GM19035 (cell line): ENCODE data around the gene LY6G6D.

Experiments
- ATAC-seq: cut with Tn5 transposase; IDR thresholded peaks from one replicate; pipeline ENCODE4 v1.9.1; 2021; ENCODE audit not compliant: unreplicated experiment

The LY6G6D gene

DNA sequence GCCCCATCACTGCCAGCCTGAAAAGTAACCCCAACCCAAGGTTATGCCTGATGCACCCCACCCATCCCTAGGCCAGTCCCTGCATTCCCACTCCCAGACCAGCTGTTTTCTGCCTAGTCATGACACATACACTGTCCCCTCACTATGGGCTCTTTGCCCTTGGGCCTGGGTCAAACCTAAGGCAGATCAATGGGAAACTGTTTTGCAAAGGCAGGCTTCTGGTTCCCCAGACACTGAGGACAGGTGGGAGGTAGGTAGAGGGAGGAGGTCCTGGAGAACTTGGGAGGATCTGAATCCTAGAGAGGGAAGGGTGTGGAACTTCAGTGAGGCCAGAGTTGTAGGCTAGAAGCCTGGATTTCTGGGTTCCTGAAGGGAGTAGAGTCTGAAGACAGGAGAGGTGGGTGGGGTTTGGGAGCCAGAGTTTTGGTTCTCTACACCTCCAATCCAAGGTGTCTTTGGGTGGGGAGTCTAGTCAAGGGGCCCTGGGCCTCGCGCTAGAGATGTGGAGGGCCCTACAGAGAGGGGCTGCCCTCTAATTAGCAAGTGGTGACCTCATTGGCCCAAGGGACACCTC lies 19.2 kb downstream of the LY6G6D start:
- ATAC-seq: no peak

DNA sequence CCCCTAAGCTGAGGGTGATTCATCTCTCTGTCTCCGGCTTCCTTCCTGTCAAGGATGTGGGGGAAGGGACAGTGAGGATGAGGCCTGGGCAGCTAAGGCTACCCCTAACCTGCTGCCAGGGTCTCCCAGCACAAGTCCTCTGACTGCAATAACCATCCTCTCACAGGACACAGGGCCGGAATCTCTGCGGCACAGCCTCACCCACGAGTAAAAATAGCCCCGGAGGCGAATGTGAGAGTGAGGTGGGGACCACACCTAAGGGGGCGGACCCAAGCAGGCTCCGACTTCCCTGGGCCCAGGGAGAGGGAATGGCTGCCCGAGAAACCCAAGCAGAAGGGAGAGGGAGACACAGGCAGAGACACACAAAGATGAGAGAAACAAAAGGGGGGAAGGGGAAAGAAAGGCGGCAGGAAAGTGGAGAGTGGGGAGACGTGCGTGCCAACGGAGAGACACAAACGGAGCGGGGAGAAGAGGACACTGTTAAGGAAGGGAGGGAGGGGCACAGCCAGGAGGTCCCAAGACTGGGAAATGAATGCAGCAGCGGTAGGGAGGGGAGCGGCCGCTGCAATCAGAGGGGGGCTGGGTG lies 19.8 kb downstream of the LY6G6D start:
- no peak for ATAC-seq

DNA sequence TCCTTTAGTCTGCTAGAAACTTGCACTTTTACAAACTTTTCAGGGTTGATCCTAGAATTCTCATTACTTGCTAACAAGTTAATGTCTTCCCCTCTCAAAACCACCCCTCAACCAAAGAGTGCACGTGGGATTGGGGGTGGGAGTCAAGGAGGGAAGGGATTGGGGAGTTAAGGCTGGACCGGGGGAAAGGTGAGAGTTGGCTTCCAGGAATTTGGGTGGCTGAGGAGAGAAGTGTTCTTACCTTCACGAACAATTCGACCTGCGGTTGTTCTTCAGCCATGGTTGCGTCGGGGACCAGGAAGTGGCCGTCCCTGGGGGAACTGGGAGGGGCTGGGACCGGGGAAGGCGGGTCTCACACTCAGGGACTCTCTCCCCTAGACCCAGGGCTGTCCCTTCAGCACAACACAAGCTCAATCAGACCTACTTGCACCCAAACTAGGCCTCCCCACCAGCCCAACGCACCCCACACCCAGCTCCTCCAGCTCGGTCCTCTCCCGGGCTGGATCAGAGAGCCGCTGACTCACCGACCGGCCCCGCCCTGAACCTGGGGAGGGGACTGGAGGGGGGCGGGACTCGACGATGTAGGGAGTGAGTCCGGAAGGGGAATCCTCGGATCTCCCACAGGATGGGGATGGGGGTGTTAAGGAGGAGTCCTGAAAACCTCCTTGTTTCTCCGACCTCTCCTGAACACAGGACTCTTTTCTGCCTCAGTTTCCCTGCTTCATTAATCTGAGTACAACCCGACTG lies 21.0 kb downstream of the LY6G6D start, which contains the start of gene CLIC1:
Gene CLIC1 (minus strand): TSS at position 510 of the 747 bp plus-strand sequence. CDS start 230 bp downstream, at position 280.
- peak; percentile 30 for ATAC-seq

DNA sequence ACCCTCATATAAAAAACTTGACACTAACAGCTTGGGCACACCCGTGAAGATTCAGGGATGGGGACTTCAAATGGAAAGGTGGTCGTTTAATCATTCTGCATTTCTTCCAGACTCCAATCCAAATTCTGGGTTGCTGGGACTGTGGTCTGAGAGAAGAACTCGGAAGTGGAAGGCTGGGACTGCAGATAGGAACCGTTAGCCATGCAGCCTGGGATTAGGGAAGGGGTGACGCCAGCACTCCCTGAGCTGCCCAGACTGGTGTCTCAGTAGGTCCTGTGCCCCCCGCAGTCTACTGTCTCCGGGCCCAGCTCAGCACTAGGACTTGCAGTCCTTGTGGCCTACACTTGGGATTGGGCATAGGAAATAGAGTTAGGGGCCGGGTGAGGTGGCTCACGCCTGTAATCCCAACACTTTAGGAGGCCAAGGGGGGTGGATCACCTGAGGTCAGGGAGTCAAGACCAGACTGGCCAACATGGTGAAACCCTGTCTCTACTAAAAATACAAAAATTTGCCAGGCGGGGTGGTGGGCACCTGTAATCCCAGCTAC lies 21.7 kb downstream of the LY6G6D start:
- no peak for ATAC-seq

DNA sequence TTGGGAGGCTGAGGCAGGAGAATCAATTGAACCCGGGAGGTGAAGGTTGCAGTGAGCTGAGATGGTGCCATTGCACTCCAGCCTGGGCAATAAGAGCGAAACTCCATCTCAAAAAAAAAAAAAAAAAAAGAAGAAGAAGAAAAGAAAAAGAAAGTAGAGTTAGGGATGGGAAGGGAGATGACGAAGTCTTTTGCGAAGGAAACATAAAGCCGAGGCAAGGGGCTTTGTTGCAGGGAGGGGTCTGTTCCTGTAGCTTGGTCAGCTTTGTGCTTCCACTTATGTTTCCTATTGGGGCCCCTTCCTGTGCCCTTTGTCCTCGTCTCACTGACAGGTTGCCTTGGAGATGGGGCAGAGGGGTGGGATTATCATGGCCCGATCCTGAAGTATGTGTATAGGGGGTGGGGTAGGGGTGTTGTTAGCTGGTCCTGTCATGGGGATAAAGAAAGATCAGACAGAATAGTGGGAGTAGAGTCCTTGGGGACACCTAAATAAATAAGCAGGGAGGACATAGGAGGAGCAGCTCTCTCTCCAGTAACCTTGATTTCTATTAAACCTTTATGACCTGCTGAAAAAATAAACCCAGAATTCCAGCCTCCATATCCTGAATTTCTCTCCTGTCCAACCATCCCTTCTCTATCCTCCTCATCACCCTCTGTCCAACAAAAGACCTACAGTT lies 22.3 kb downstream of the LY6G6D start:
- ATAC-seq: no peak

DNA sequence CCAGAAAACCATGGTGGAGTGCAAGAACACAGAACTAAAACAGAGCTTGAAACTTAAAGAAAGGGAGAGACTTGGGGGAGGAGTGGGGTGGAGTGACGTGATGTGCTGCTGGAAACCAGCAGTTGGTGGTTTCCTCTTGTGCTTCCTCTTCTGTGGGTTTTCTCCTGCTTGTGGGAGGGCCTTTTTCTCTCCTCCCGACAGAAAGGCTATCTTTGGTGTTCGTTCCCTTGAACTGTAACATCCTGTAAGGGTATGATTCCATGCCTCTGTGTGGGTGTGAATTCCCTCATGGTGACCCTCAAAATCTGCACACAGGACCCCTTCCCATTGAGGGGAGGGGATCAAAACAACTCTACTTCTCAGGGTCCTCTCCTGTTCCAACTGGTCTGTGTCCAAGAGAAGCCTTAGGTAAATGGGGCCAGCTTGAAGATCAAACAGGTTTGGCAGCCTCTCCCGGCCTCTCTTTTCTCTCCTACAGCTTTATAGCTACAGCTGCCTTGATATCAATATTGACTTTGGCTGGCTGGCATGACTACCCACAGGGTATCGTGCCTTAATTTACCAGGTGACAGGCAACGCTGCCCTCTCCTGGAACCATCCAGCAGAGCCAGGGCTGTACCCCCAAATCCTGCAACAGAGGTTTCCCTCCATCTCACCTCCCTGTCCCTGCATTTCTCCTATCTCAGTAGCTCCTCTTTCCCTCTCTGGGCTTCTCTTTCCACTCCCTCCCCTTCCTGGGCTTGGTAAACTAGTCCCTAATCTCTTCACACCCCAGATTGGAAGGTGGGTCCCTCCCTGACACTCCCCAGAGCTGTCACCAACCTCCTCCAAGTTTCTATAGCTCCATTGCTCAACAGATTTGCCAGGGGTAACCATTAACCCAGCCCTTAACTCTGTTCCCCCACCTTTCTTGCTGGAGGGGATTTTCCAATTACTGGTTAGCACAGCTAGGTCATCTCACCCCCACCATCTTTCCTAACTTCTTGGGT lies 23.1 kb downstream of the LY6G6D start:
- no peak for ATAC-seq

DNA sequence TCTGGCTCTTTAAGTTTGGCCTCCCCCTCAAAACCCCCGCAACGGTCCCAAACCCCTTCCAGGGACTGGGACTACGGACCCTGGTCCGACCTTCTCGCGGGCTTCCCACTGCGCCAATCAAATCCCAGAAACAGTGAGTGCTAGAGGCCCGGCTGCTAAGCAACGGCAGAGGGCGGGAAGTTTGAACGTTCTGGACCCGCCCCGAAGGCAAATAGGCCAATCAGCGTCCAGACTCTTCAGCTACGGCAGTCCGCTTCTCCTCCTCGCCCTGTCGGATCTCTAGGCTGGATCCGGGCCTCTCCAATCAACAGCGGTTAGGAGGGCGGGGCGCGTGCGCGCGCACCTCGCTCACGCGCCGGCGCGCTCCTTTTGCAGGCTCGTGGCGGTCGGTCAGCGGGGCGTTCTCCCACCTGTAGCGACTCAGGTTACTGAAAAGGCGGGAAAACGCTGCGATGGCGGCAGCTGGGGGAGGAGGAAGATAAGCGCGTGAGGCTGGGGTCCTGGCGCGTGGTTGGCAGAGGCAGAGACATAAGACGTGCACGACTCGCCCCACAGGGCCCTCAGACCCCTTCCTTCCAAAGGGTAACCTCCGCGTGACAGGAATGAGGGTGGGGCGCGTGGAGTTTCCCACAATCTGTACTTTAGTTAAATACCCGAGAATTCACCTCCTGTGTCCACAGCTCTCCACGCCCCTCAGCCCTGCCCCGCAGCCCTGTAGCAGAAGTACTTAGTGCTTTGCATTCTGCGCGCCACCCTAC lies 24.7 kb downstream of the LY6G6D start, which contains the start of gene MSH5:
Gene MSH5 (plus strand): TSS at position 367 of the 758 bp plus-strand sequence. CDS start 462 bp downstream, outside the sequence.
- peak; percentile 74 for ATAC-seq

DNA sequence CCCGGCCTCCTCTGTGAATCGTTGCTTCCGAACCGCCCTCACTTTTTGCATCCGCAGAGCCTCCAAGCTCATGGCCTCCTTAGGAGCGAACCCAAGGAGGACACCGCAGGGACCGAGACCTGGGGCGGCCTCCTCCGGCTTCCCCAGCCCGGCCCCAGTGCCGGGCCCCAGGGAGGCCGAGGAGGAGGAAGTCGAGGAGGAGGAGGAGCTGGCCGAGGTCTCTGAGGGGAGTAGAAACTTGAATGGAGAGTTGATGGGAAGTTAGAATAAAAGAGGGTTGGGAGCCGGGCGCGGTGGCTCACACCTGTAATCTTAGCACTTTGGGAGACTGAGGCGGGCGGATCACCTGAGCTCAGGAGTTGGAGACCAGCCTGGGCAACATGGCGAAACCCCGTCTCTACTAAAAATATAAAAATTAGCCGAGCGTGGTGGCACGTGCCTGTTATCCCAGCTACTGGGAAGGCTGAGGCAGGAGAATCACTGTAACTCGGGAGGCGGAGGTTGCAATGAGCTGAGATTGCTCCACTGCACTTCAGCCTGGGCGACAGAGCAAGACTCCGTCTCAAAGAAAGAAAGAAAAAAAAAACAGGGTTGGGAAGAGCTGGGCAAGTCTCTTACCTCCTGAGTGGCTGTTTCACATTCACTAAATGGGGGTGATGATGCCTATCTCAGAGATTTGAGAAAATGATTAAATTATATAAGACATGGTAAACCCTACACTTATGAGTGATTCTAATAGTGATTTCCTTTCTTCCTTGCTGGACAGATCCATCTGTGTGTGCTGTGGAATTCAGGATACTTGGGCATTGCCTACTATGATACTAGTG lies 25.5 kb downstream of the LY6G6D start:
- no peak for ATAC-seq

DNA sequence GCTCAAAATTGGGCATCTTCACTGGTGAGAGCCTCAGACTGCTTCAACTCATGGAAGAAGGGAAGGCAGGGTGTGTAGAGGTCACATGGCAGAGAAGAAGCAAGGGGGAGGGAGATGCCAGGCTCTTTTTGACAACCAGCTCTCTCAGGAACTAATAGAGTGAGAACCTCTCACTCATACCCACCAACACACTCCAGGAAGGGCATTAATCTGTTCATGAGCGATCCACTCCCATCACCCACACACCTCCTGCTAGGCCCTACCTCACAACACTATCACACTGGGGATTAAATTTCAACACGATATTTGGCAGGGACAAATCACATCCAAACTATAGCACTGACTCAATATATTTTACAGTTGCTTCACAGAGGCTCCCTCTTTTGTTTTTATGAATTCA lies 26.7 kb downstream of the LY6G6D start:
- ATAC-seq: no peak

DNA sequence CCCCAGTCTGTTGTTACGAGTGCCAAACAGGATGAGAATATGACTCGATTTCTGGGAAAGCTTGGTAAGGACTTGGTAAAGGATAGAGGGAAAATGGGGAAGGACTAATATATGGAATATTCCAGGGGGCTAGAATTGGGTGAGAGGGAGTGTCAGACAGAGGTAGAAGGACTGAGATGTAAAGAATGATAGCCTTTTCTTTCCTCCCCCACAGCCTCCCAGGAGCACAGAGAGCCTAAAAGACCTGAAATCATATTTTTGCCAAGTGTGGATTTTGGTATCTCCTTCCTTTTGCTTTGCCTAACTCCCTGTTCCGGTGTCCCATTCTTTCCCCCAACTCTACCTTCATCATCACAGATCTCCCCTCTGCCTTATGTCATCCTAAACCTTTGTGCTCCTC lies 27.7 kb downstream of the LY6G6D start:
- ATAC-seq: no peak

DNA sequence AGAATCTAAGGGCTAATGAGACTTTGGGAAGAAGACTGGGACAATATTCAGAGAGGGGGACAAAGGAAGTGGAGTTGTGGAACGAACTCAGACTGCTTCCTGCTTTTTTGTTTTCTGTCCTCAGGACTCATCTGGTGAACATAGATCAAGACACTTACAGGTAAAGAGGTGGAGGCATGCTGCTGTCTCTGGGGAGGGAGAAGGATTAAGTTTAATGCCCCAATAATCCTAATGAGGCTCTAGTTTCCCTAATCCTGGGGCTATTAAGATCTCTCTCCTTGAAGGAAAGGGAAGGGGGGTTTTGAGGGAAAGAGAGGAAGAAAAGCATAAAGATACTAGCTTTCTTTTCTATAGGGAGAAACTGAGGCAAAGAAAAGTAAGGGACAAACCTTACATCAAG lies 29.3 kb downstream of the LY6G6D start:
- no peak for ATAC-seq

DNA sequence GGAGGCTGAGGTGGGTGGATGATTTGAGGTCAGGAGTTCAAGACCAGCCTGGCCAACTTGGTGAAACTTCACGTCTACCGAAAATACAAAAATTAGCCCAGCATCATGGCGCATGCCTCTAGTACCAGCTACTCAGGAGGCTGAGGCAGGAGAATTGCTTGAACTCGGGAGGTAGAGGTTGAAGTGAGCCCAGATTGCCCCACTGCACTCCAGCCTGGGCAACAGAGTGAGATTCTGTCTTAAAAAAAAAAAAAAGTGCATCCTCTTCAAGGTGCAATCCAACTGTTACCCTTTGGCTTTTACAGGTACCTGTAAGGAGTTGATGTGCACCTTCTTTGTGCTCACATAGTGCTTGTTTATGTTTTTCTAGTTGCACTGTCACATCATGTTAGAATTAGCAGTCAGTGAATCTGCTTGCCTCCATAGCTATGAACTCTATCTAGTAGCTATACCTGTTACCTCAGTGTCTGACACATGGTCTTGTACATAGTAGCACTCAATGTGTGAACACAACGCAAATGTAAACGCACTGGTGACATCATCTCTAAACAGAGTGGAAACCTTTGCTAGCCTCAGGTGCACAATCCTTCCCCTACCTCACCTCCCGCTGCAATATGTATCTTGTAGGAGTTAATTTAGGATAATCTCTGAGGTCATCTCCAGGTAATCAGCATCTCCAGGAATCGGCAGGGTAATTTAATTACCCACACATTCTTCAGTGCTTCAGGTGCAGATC lies 34.3 kb downstream of the LY6G6D start:
- no peak for ATAC-seq

DNA sequence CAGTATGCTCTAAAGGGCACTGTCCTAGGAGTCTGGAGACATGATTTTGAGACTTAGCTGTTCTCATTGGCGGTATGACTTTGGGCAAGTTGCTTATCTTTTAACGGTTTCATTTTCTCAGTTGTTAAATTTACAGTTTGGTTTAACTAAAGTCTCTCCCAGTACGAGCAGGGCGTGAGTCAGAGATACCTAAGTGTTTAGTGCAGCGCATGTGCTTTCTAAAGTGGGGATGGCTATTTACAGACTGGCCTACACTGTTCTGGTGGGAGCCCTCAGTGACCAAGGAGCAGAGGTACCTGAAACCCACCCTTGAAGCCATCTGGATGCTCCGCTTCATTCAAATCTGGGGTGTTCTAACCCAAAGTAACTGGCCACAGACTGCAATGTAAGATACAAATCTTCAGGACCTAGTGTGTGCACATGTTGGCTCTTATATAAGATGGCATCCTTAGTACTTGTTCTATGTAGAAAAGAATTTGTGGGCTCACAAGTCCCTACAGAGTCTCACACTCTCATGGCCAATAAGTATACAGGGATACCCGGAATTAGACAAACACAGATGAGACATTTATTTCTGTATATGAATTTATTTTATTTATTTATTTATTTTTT lies 35.4 kb downstream of the LY6G6D start:
- ATAC-seq: no peak

DNA sequence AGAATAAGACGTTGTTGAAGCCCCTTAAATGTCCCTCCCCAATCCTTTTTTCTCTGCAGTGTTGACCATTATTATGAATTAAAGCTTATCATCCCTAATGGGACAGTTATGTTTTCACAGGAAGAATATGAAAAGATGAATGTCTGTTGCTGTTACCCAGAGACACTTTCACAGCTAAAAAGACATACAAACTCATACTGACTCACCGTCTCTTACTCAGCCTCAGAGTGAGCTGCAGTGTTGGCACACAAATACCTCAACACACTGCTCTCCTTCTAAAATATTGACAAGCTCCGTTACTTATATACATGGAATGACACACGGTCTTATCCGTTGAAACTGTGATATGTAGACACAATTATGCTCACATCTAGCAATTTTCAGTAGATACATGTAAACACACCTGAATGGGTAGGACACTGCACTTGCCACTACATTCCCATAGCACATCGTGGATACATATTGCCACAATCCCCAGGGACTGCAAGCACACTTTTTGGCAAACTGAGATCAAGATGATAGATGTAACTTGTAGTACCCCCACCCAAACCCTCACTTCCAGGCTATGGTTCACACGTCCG lies 37.7 kb downstream of the LY6G6D start:
- ATAC-seq: no peak

DNA sequence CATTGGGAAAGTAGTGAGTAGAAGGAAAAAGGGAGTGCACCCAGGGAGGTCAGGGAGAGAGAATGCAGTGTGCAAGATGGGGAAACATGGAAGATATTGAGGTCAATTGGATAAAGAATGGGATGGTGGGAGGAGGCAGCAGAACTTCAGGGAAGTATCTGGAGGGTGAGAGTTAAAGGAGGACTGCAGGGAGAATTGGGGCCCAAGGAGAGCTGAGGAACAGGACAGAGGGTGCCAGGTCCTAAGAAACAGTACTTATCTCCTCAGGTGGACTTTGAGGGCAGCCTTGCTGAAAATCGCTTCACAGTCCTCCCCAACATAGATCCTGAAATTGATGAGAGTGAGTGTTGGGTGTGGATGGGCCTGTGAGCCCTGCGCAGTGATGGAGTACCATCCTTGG lies 43.1 kb downstream of the LY6G6D start:
- no peak for ATAC-seq

DNA sequence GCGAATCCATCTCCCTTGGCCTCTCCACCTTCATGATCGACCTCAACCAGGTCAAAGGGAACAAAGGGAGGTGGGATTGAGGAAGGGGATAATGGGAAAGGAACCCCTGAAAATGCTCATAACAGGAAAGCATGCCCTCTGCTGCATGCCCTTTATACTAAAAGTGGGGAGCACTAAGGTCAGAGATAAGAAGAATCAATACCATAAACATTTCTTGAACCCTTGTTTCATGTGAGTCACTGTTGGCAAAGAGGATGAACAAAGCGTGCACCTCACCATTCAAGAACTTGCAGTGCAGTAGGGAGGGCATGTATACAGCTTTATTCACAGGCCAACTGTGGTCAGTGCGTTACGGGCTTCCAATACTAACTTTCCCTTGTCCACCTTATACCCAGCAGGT lies 45.6 kb downstream of the LY6G6D start:
- no peak for ATAC-seq

DNA sequence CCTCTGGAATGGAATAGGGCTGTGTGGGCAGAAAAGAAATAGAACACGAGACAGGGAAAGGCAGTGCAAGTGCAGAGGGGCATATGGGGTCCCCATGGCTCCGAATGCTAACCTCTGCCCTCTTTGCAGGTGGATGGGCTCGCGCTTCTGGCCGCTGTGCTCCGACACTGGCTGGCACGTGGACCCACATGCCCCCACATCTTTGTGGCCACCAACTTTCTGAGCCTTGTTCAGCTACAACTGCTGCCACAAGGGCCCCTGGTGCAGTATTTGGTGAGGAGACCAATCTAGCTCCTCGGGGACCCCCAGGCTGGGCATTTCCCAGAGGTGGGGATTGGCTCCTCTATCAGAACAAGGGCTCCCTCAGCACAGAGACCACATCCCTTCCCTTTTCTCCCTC lies 46.2 kb downstream of the LY6G6D start:
- no peak for ATAC-seq
